SU-DHL-6 (cell line): ENCODE measurements around the gene ZNF565.

ENCODE experiments used
- EZH2phosphoT487 ChIP-seq: fragments of 200-600 bp; sonication (generic), shearing (Covaris generic); conservative IDR thresholded peaks from 2 replicates; pipeline ENCODE4 v1.6.1; 2018; ENCODE audit warnings: mild to moderate bottlenecking, antibody characterized with exemption, low read length, moderate library complexity, mixed read lengths
- TF ChIP-seq, protein P1 (sequence below): fragments of 200-600 bp; sonication (generic); IDR thresholded peaks from one replicate; pipeline ENCODE4 v1.5.1; 2017; ENCODE audit warnings: antibody characterized with exemption, mild to moderate bottlenecking, low read length, moderate library complexity; ENCODE audit not compliant: insufficient read depth, poor library complexity, severe bottlenecking

DNA sequence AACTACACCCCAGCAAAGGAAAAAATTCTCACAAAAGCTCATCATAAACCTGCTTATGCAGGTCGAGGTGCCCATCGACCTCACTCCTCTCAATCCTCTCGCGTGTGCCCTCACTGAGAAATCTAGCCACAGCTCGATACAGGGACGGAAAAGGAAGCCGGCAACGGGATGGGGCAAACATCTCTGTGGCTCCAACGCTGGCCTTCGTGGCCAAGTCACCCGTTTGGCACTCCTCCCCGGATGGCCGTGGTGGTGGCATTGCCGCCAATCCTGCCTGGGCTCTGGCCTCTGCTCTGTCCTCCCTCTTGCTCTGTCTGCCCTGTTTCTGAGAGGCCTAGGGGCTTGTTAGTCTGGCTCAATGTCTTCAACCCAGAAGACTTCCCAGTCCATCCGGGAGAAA, 41.6 kb upstream of the ZNF565 start:
- TF ChIP-seq, protein P1, sequence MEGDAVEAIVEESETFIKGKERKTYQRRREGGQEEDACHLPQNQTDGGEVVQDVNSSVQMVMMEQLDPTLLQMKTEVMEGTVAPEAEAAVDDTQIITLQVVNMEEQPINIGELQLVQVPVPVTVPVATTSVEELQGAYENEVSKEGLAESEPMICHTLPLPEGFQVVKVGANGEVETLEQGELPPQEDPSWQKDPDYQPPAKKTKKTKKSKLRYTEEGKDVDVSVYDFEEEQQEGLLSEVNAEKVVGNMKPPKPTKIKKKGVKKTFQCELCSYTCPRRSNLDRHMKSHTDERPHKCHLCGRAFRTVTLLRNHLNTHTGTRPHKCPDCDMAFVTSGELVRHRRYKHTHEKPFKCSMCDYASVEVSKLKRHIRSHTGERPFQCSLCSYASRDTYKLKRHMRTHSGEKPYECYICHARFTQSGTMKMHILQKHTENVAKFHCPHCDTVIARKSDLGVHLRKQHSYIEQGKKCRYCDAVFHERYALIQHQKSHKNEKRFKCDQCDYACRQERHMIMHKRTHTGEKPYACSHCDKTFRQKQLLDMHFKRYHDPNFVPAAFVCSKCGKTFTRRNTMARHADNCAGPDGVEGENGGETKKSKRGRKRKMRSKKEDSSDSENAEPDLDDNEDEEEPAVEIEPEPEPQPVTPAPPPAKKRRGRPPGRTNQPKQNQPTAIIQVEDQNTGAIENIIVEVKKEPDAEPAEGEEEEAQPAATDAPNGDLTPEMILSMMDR = no peak
- TF ChIP-seq EZH2phosphoT487 = no peak
